ENCODE results near the gene FAM131B.
"Not testable (repeated sequence)": the region's sequence is repeated elsewhere in the genome, so short reads cannot be mapped to it uniquely, and the experiment has no call there.

The FAM131B gene

DNA sequence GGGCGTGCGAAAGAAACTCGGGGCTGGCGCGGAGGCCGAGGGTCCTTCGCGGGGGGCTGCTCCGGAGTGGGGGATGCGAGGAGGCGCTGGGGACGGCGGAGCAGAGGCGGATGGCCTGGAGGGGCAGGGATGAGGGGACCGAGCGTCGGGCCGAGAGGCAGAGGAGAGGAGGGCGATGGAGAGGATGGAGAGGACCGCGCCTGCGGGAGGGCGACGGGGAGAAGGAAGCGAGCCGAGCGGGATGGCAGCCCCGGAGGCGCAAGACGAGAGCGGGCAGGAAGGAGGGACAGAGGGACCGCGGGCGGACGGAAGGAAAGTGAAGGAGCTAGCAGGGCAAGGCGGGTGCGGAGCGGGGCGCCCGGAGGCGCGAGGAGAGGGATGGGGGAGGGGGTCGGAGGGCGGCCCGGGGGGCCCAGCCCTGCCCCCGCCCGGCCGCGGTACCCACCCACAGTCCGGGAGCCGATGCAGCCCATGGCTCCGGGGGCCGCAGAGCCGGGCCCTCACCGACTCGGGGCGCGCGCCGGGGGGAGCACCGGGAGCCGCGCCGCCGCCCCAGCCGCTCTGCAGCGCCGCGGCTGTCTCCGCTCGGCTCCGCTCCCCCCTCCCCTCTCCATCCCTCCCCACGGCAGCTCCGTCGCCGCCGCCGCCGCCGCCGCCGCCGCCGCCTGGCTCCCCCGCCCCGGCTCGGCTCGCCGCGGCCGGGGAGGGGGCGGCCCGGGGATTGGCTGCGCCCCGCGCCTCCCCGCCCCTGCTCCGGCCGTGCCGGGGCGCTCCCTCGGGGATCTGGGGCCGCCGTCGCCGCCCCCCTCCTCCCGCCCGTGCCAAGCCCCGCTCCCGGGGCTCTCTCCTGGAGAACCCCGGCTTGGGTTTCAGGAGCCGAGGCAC, at the start of gene FAM131B:
TSS of gene FAM131B (minus strand) at position 583 of the 885 bp plus-strand sequence. CDS start at position 473, 110 bp downstream.
- DNase-seq, result peak; percentile 35

DNA sequence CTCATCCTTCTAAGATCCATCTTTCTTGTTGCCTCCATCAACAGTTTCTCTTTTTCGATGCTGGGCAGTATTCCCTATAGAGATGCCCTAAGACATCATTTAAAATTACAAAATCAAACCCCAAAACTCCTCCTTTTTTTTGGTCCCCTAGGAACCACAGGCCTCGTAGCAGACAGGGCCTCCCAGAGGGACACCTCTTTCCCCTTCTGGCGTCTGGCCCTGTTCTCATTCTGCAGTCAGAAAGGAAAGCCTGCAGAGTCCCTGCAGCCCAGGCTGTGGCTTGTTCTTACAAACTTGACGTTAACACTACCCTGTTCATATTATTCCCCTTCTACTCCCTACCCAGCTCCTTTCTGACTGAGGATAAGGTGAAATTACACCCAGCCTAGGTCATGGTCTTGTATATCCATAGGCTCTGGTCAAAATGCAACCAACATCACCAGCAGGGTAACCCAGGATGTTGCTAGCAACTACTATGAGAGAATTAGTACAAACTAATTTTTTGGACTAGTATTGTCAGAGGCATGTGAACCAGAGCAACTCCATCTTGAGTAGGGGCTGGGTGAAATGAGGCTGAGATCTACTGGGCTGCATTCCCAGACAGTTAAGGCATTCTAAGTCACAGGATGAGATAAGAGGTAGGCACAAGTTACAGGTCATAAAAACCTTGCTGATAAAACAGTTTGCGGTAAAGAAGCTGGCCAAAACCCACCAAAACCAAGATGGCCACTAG, 49.6 kb upstream of the FAM131B start:
- no peak for DNase-seq

DNA sequence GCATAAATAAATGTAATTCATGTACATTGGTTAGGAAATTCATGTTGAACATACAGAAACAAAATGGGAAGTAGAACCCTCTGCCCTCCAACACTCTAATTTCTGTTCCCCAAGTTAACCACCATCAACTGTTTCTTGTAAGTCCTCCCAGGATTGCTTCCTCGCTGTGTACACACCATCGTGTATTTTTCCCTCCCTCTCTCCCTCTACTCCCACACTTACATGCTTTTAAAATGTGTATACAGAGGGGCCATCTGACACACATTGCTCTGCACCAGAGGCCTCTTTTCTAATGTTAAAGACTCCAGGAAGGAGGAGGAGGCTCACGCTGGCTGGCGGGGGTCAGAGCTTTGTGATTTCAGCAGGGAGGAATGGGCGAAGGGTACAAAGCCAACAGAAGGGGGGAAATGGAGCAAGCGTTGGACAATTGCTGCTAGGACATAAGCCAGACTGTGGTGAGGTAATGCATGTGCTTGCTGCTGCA, 48.0 kb upstream of the FAM131B start:
- DNase-seq, result no peak

DNA sequence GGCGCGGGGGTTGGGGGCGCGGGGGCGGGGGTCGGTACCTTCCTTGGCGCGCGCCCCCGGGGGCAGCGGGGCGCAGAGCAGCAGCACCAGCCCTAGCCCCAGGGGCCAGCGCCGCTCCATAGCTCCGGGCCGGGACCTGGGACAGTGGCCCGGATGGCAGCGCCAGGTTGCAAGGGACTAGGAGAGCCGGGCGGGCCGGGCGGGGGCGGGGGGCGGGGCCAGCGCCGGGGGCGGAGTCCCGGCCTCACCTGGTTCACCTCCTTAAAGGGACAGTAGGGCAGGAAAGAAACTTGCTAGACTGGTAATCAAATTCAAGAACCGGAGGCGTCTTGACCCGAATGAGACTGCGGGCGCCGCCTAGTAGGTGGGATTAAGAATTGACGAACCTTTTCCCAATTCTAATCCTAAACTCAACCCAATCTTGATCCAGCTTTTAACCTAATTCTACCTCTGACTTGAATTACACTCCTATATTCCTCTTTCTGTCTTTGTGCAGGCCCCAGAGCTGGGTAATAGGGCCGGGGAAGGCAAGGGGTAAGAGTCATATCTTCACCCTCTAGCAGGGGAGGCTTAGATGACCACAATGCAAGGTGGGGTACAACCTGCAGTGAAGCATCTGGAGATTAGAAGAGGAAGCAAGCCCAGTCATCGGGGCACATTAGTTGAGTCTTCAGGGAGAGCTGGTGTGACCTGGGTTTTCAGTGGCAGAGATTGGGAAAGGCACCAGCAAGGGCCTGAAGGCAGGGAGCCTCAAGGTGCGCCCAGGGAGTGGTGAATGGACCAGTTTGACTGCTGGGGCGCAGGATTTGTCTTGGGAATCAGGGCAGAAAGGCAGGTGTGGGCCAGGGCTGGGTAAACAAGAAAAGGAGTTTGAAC, 46.4 kb upstream of the FAM131B start, which contains the start of gene EPHA1:
TSS of gene EPHA1 (minus strand) at position 171 of the 876 bp plus-strand sequence. CDS start at position 120, 51 bp downstream.
- peak; percentile 42 for DNase-seq

DNA sequence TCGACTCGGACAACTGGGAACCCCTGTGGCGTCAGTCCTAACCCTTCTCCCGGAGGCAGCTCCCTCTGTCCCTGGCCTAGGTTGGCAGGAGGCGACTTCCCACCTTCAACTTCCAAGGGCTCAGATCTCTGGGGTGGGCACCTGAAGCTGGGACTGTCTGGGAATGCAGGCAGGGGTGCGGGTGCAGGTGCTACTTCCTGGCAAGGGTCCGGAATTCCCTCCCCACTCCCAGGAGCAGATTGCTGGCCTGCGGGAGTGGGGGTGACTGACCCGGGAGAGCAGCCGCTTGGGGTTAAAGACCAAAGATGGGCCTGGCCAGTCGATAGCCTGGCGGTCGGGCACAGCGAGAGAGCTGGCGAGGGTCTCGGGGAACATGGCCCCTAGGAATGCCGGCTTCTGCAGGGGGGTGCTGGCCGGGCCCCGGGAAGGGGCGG, 45.8 kb upstream of the FAM131B start:
- no peak for DNase-seq

DNA sequence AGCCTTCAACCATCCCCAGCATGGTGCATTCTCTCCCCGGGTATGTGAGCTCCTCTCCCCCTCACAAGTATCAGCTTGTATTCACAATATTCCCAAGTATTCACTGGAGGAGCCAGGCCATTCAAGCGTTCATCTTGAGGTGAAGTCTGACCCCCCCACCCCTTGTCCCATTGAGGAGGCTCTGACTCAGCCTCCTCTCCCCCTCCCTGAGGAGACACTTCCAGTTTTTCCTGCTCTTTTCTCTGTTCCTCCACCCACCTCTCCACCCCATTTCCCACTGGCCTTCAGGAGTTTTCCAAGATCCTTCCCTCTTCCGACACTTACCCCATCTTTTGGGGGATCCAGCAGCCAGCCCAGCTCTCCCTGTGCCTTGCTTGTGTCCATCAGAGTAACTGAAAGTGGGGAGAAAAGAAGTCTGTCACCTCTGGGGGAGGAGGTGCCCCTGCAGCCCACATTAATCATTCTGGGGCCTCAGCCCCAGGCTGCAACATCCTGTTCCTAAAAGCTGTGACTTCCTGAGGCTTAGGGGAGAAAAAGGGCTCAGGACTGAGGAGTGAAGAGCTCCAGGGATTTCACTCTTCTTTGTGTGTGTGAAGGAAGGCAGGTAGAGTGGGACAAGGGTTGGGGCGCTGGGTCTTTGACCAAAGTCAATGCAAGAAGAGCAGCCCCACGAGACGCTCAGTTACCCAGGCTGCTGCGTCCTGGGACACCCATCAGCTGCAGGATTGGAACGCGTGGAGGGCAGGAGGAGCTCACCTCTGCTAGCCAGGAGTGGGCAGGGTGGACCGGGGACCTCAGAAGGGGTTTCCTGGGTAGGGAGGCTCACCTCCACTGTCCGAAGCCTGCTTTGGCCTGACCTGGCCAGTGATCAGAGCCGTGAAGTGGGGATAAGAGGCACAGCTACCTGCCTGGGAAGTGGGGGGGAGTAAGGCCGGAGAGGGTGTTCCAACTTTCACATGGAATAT, 45.1 kb upstream of the FAM131B start:
- peak; percentile 31 for DNase-seq

DNA sequence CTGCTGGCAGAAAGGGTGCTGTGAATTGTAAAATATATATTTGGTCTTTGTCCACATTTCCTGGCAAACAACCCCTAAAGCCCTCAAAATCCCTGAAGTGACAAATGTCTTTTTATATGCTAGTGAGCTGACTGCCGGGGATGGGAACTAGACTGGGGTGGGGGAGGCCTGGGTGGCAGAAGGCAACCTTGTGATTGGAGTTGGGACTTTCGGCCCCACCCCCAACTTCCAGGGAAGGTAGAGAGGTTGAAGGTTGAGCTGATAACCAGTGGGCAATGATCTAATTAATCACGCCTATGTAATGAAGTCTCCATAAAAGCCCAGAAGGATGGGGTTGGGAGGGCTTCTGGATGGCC, 43.5 kb upstream of the FAM131B start:
- DNase-seq, result no peak

DNA sequence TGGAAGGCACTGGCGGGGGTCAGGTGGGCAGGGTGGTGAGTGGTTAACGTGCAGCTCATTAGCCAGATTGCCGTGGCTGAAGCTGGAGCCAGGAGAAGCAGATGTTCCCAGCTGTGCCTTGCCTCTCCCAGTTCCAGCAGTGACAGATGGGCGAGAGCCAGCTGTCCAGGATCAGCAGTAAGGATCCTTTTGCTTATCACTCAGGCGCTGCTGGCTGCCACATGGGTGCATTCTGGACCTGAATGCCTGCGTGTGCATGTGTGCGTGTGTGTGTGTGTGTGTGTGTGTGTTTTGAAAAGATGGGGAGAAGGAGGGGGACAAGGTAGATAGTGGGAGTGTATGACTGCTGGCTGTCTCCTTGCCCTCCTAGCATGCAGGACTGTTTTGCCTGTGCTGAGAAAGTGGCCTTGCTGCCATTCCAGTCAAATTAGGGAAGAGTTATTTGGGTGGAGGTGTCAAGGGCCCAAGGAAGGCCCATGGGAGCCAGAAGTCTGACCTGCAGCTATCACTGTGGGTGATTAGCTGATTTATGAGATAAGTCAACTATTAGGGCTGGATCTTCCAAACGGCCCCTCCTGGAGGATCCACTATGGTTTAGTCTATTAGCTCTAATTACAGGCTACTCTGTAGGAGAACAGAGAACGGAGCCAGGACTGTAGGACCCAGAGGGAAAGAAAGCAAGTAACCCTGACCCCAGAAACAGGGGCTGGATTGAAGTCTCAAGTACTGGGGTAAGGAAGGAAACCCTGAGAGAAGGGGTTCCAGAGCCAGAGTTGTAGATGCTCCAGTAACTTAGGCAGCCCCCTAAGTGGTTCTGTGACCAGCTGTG, 42.9 kb upstream of the FAM131B start:
- DNase-seq, result no peak

DNA sequence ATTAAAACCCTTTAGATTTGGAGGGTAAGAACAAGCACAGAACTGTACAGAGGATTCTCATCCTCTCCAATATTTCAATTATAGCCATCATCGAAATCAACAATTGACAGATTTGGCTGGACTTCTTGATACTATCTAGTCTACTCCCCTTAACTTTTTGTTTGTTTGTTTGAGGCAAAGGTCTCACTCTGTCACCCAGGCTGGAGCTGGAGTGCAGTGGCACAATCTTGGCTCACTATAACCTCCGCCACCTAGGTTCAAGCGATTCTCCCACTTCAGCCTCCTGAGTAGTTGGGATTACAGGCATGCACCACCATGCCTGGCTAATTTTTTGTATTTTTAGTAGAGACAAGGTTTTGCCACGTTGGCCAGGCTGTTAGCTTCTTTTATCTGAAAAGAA, 39.7 kb upstream of the FAM131B start:
- not testable (repeated sequence) for DNase-seq

DNA sequence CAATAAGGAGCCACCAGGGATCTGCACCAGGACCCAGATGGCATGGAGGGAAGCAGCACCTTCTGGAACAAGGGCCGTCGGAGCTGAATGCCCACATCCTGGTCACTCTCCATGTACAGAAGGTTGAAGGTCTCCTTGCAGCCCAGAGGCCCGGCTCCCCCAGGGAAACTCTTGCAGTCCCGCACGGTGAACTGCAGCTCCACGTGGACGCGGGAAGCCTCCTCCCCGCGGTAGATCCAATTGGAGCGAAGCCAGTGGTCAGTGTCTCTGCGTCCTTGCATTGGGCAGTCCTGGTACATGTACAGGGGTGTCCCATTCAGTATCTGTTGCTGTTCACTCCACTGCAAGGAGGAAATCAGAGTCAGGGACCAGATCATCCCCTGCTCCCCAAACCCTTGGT, 38.8 kb upstream of the FAM131B start:
- DNase-seq, result no peak

DNA sequence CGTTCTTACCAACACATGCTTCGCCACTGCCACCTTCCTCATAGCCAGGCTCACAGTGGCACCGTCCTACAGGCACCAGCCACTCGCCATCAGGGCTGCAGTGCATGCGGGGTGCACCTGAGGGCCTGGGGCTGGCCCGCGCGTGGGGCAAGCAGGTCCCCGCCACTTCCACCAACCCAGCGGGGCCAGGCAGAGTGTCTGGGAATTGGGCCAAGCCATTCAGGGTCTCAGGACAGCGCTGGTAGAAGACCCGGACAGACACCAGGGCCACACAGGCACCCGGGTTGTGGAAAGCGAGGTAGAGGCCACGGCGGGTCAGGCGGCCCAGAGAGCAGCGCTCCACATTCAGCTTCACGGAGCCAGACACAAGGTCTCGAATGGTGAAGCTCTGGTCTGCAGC, 37.1 kb upstream of the FAM131B start:
- DNase-seq, result no peak

DNA sequence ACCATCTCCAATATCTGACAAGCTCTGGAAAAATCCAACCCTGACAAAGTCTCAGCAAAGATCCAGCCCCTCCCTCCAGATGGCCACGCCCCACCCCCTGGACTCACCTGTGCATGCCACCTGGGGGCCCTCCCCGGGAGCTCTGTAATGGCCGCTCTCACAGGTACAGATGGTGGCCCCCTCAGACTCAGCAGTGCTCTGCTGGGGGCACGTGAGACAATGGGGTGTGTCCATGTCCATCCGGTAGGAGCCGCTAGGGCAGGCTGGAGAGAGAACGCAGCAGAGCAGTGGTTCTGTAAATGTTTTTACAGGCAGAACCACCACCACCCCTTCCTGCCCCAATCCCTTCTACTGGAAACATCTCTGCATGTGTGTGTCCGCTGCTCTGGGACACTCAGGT, 36.6 kb upstream of the FAM131B start:
- DNase-seq, result no peak

DNA sequence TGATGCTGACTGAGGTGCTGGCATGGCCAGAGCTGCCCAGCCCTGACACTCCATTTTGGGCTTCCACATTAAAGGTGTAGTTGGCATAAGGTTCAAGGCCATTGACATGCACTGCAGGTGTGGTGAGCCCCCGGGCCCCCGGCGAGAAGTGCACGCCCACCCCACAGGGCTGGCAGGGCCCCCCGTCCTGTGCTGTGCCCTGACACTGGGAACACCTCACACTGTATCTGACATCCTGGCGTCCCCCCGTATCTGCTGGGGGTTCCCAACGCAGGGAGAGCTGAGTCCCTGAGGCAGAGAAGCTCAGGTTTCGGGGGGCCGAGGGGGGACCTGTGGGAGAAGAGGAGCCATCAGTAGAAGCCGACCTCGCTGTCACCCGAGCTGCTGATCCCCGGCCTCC, 36.1 kb upstream of the FAM131B start:
- no peak for DNase-seq

DNA sequence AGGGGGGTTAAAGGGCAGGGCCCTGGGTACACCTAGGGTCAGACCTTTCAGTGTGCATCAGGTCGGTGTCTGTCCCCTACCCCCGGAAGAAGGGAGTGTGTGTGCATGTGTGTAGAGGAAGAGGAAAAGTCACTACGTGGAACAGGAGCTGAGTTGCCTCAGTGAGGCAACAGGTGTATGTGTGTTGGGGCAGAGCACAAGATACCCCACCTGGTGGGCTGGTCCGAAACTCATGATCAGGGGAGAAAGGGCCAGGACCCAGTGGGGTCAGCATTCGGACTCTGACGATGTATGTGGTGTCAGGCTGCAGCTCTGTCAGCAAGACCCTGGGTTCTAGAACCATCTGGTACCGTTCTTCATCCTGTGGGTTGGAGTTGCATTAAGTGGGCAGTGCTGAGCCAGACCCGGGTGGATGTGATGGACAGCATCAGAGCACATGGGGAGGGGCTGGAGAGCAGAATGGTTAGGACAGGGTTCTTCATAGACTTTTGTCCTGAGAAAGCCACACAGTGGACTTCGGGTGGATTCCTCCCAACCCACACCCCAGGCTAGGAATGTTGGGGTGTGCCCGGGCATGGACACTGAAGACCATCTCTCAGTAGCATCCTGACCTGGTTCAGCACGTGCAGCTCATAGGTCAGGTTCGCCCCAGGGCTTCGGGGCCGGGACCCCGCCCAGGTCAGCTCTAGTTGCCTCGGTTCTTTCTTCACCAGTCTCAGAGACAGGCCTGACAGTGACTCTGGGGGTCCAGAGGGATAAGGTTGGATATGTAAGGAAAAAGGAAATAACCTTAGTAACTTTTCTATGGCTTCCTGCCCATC, 35.4 kb upstream of the FAM131B start:
- DNase-seq, result no peak

DNA sequence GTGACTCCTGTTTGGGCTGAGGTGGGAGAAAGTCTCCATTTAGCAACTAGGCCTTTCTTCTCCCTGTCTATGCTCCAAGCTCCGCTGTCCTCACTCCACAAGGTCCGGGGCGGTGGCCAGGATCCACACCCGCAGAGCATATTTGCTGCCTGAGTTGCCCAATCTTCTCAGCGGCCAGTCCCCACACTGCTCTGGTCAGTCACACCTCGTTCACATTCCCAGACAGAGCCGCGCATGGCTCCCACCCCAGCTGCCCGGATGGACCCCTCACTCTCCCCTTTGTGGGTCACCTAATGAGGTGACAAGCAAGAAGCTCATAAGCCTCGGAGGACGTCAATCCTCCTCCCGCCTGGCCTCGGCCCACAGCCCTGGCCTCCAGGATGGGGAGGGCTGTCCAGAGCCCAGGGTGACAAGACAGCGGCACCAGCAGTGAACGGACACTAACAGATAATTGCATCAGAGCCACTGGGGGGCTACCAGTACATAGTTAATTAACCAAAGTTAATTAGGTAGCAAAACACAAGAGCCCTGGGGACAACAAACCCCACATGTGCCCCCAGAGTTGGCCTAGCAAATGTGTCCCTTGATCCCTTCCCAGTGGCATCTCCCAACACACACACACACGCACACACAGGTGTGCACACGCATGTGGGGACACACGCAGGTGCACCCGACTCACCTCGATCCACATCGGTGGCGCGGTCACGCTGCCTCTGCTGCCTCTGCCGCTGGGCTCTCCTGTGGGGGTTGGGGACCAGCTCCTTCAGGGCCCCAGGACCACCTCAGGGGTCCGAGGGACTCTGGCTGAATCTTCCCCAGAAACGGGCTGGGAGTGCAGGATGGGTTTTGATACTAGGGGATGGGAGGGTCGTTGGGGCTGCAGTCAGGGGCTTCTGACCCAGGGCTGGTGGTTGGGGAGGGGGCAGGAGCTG, 34.4 kb upstream of the FAM131B start:
- no peak for DNase-seq

DNA sequence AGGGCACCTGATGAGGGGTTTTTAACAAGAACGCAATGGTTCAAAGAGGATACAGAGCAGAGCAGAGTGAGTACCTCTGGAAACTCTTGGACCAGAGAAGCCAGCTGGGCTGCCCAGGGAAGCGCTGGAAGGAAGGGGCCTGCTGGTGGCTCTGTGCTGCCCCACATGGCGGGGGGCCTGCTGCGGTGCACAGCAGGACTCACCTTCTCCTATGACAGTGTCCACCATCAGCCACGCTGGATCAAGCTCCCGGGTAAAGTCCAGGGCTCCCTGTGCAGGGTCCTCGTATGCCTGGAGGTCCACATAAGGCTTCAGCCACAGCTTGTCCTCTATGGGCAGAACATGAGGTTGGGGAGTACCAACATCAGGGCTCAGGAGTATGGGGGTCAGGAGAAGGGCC, 33.7 kb upstream of the FAM131B start:
- DNase-seq, result no peak

DNA sequence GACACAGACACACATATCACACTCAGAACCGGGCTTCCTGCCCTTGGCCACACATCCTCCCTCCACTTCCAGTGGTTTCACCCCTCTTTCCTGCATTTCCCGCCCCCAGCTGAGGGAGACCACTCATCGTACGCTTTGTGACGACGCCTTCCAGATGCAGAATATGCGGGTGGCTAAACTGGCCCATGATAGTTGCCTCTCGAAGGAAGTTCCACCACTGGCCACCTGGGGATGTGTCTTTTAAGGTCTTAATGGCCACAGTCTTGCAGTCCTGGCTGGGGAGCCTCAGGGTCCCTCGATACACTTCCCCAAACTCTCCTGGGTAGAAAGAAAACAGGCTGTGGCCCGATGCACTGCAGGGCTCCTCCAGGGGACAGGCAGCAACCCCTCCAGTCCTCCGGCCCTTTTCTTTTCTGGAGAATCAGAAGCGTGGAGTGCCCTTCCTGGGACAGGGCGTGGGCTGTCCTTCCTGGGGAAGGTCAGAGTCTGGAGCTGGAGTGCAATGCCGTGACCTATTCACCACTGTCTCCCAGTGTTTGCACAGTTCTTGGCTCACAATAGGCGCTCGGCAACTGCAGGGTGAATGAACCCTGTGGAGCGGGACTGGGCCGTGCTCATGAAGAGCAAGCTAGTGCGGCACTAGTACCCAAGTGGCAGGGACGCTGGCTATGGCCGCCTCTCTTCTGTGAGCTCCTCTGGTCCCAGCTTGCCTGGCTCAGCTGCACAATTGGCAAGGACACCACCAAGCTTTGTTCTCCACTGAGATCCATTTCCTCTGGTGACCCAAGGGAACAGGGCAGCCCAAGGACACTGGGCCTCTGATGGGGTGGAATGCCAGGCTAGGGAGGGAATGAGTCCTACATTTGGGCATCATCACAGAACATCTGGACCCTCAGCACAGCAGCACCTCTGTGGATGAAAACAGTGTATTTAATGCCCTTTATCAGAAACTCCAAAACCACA, 33.0 kb upstream of the FAM131B start:
- no peak for DNase-seq

All from activated naive CD4-positive, alpha-beta T cell treated with Interleukin-2 at 50 U/mL for 16 hours (primary cell).